Measurements from ENCODE around the gene UGT3A1.

- TF ChIP-seq POLR2AphosphoS5 (IDR thresholded peaks at IDR 0.05; ENCODE audit: borderline replicate concordance, low read depth, low read length), result no peak
- TF ChIP-seq EZH2 (IDR thresholded peaks at IDR 0.05), result no peak
- TF ChIP-seq FOXP2 (optimal IDR thresholded peaks at IDR 0.05; ENCODE audit: control extremely low read depth, extremely low read length, insufficient read depth), result no peak
Measured at GRCh38 chr5:35974570-35974969, 16.6 kb downstream of the UGT3A1 start.
